GM12875 (cell line): ENCODE results near the gene LPP.

Experiments
- H3K4me3 ChIP-seq: one replicate; pipeline ENCODE4 v1.5.1; 2011; ENCODE audit warnings: low read depth, low read length, control low read depth
- CTCF ChIP-seq: IDR thresholded peaks from 2 replicates; pipeline ENCODE4 v1.5.1; 2011; ENCODE audit warnings: low read depth, mild to moderate bottlenecking, control low read depth, inconsistent platforms, low read length, moderate library complexity, borderline replicate concordance; ENCODE audit not compliant: insufficient read depth

Gene LPP

DNA sequence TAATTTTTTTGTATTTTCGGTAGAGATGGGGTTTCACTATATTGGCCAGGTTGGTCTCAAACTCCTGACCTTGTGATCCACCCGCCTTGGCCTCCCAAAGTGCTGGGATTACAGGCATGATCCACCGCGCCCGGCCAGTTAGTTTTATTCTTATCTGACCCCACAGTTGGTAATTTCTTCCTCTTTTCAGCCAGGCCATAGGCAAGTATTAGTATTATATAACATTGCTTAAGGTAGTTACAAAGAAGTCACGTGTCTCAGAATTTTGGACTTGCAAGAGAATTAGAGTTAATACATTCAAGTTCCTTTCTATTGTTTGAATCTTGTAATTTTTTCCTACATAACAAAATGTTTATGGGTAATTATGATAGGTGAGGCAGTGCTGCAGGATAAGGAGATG, 334.8 kb downstream of the LPP start:
- no peak overlapping the region for H3K4me3 ChIP-seq
- no peak for TF ChIP-seq CTCF

GRCh38 chr3:188489639-188490405, 335.9 kb downstream of the LPP start:
- no peak for TF ChIP-seq CTCF
- H3K4me3 ChIP-seq: no peak overlapping the region

DNA sequence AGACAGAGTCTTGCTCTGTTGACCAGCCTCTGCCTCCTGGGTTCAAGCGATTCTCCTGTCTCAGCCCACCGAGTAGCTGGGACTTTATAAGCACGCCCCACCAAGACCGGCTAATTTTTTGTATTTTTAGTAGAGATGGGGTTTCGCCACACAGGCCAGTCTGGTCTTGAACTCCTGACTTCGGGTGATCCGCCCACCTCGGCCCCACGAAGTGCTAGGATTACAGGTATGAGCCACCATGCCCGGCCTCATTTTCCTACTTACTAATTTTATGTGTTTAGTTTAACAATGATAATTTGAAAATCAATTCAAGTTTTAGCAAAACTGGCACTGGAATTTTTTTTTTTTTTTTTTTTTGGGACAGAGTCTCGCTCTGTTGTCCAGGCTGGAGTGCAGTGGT, 336.5 kb downstream of the LPP start:
- no peak for TF ChIP-seq CTCF
- H3K4me3 ChIP-seq: no peak overlapping the region

DNA sequence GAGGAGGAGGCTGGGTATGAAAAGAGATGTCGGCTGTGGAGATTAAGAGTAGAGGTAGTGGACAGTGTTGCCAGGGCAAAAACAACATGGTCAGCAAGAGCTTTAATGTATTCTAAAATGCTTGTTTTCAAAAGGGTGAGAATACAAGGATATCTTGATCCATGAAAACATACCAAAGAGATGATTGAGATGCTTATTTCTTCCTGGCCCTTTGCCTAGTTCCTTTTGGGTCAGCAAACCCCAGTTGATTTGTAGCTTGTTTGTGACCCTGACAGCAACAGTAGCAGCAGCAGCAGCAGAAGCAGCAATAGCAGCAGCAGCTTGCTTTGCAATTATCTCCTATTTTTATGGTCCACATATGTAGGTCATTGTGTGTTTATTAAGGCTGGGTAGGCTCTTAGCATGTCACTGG, 337.3 kb downstream of the LPP start:
- TF ChIP-seq CTCF: no peak
- H3K4me3 ChIP-seq: no peak overlapping the region

DNA sequence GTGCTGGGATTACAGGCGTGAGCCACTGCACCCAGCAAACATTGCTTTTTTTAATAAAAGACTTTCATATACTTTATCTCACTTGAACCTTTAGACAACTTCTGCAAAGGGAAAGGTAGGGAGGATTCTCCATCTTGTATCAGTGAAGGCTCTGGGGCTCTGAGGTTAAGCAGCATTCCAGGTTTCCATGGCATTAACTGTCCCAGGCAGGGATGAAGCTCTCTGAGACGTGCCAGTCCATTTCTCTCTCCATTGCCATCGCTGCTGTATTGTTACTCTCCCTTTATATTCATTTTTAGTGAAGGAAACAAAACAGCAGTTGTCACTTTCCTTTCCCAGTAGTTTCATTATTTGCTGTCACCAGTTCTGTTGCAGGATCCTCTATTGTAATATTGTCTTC, 342.4 kb downstream of the LPP start:
- no peak overlapping the region for H3K4me3 ChIP-seq
- no peak for TF ChIP-seq CTCF

DNA sequence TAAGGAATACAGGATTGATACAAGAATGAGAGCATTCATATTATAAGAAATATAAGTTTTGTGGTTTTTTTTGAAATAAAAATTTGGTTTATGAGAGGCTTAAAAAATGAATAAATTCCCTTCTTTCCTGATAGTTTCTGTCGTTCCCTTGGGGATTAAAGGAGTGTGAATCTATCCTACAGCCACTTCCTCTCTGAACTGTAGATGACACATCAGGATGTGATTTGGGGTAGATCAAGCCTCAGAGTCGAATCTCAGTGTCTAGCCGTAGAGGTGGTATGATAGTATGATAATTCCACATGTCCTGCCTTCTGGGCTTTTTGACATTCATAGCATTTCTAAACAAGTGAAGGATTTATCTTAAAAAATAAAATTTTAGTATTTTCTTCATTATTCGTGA, 343.1 kb downstream of the LPP start:
- no peak overlapping the region for H3K4me3 ChIP-seq
- TF ChIP-seq CTCF: no peak

DNA sequence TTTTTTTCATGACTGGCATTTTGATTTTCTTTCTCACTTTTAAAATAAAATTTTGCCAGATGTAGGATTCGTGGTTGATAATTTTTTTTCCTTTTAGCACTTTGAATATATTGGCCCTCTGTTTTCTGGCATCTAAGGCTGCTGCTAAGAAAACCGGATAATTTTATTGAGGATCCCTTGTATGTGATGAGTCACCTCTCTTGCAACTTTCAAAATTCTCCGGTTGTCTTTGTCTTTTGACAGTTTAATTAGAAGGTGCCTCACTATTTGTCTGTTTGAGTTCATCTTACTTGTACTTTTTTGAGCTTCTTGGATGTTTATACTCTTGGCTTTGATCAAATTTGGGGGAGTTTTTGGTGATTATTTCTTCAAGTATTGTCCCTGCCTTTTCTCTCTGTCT, 349.7 kb downstream of the LPP start:
- no peak overlapping the region for H3K4me3 ChIP-seq

More for the DNA sequence above, 349.7 kb downstream of the LPP start:
- TF ChIP-seq CTCF: no peak
